ENCODE measurements around the gene SRP9.
"Not testable (repeated sequence)": the region's sequence is repeated elsewhere in the genome, so short reads cannot be mapped to it uniquely, and the experiment has no call there.

SRP9 gene

GRCh38 chr1:225811622-225812487 is 34.2 kb downstream of the SRP9 start:
- TF ChIP-seq POLR2A (IDR thresholded peaks at IDR 0.05; ENCODE audit: low read length) (no peak), GATA1 (IDR thresholded peaks at IDR 0.05; ENCODE audit: low read depth, low read length) (no peak)

GRCh38 chr1:225812488-225813213 is 35.0 kb downstream of the SRP9 start:
- DNase-seq: no peak
- TF ChIP-seq POLR2A (IDR thresholded peaks at IDR 0.05; ENCODE audit: low read length) (no peak), GATA1 (IDR thresholded peaks at IDR 0.05; ENCODE audit: low read depth, low read length) (no peak)

More at GRCh38 chr1:225811622-225812487, 34.2 kb downstream of the SRP9 start:
- DNase-seq: peak; percentile 18 to 20

GRCh38 chr1:225813214-225813964 is 35.8 kb downstream of the SRP9 start:
- peak; percentile 67 to 75 for DNase-seq
- TF ChIP-seq POLR2A (IDR thresholded peaks at IDR 0.05; ENCODE audit: low read length): no peak
- no peak for TF ChIP-seq GATA1 (IDR thresholded peaks at IDR 0.05; ENCODE audit: low read depth, low read length)

- TF ChIP-seq GATA1 (IDR thresholded peaks at IDR 0.05; ENCODE audit: low read depth, low read length) (no peak), POLR2A (IDR thresholded peaks at IDR 0.05; ENCODE audit: low read length) (no peak)
- no peak for DNase-seq
These were observed 36.8 kb downstream of the SRP9 start for GRCh38 chr1:225814381-225814780.

GRCh38 chr1:225815090-225815489 is 37.5 kb downstream of the SRP9 start:
- not testable (repeated sequence) for DNase-seq

- DNase-seq: no peak
- no peak for TF ChIP-seq GATA1 (IDR thresholded peaks at IDR 0.05; ENCODE audit: low read depth, low read length)
- no peak for TF ChIP-seq POLR2A (IDR thresholded peaks at IDR 0.05; ENCODE audit: low read length)
These were observed 38.0 kb downstream of the SRP9 start for GRCh38 chr1:225815526-225816178.

GRCh38 chr1:225816643-225817538 is 39.3 kb downstream of the SRP9 start:
- no peak for DNase-seq
- no peak for TF ChIP-seq POLR2A (IDR thresholded peaks at IDR 0.05; ENCODE audit: low read length)
- no peak for TF ChIP-seq GATA1 (IDR thresholded peaks at IDR 0.05; ENCODE audit: low read depth, low read length)

- DNase-seq: peak; percentile 46 to 65
- TF ChIP-seq GATA1 (IDR thresholded peaks at IDR 0.05; ENCODE audit: low read depth, low read length) (no peak), POLR2A (IDR thresholded peaks at IDR 0.05; ENCODE audit: low read length) (no peak)
These were observed 40.0 kb downstream of the SRP9 start for GRCh38 chr1:225817611-225818061.

- TF ChIP-seq GATA1 (IDR thresholded peaks at IDR 0.05; ENCODE audit: low read depth, low read length): no peak
- TF ChIP-seq POLR2A (IDR thresholded peaks at IDR 0.05; ENCODE audit: low read length): no peak
- no peak for DNase-seq
These were observed 40.6 kb downstream of the SRP9 start for GRCh38 chr1:225818229-225818628.

GRCh38 chr1:225819346-225820192 is 41.9 kb downstream of the SRP9 start:
- TF ChIP-seq GATA1 (IDR thresholded peaks at IDR 0.05; ENCODE audit: low read depth, low read length) (no peak), POLR2A (IDR thresholded peaks at IDR 0.05; ENCODE audit: low read length) (no peak)
- no peak for DNase-seq

- no peak for DNase-seq
- TF ChIP-seq GATA1 (IDR thresholded peaks at IDR 0.05; ENCODE audit: low read depth, low read length): no peak
- no peak for TF ChIP-seq POLR2A (IDR thresholded peaks at IDR 0.05; ENCODE audit: low read length)
These were observed 43.0 kb downstream of the SRP9 start for GRCh38 chr1:225820522-225821120.
